ENCODE results near the gene BCAT1. TPM values are rescaled to one million over a fixed set of nuclear protein-coding genes. Genes with fewer than 3 reads are reported as not detected.
A peak's percentile ranks its signal among the peaks of the same experiment; 100 is the strongest.
"Not testable (repeated sequence)": the region's sequence is repeated elsewhere in the genome, so short reads cannot be mapped to it uniquely, and the experiment has no call there.

The BCAT1 gene
- total and polyA plus RNA-seq, 12 donors: 0.95 to 17.0 (median 2.7) TPM

- Histone ChIP-seq H3K36me3 (no peaks in the 10 kb centered on the region), H3K4me3 (no peak overlapping the region), H3K4me1 (peaks cover 0 to 38% (median 7%) of the 10 kb centered on the region in 9 donors), H3K27me3 (peaks cover 0 to 51% (median 31%) of the 10 kb centered on the region in 7 donors), H3K27ac (peak overlapping the region in 1 of 10 donors; percentile 78), H3K9me3 (no peaks in the 10 kb centered on the region)
- no peak for TF ChIP-seq CTCF (IDR thresholded peaks at IDR 0.05)
- intact Hi-C loops (cut with DNase I): no loop called here
- ATAC-seq (no peak), DNase-seq (no peak)
- WGBS, 2 donors: 93 to 94% methylated on average over 1 of the region's 1 CpG
These were observed 3.9 kb downstream of the BCAT1 start for GRCh38 chr12:24945039-24945438.

- ATAC-seq: no peak
- 95 to 99% methylated on average over 2 of the region's 2 CpGs for WGBS, 2 donors
These were observed 4.3 kb downstream of the BCAT1 start for GRCh38 chr12:24944601-24944975.

GRCh38 chr12:24943947-24944600 lies 4.8 kb downstream of the BCAT1 start:
- H3K27ac ChIP-seq: no peak overlapping the region
- DNase-seq (no peak), ATAC-seq (no peak)
- no peak overlapping the region for H3K4me3 ChIP-seq
- 78 to 81% methylated on average over 6 of the region's 6 CpGs for WGBS, 2 donors
- H3K36me3 ChIP-seq: no peaks in the 10 kb centered on the region
- intact Hi-C loops (cut with DNase I): no loop called here
- H3K27me3 ChIP-seq: peaks cover 0 to 49% (median 21%) of the 10 kb centered on the region in 7 donors
- no peaks in the 10 kb centered on the region for H3K9me3 ChIP-seq
- no peak for TF ChIP-seq CTCF (IDR thresholded peaks at IDR 0.05)
- H3K4me1 ChIP-seq: peaks cover 0 to 34% (median 7%) of the 10 kb centered on the region in 9 donors

More at GRCh38 chr12:24944601-24944975, 4.3 kb downstream of the BCAT1 start:
- DNase-seq: no peak
- no peaks in the 10 kb centered on the region for H3K9me3 ChIP-seq
- H3K4me1 ChIP-seq: peaks cover 0 to 38% (median 7%) of the 10 kb centered on the region in 9 donors
- no peak for TF ChIP-seq CTCF (IDR thresholded peaks at IDR 0.05)
- intact Hi-C loops (cut with DNase I): no loop called here
- no peaks in the 10 kb centered on the region for H3K36me3 ChIP-seq
- no peak overlapping the region for H3K4me3 ChIP-seq
- peaks cover 0 to 51% (median 26%) of the 10 kb centered on the region in 7 donors for H3K27me3 ChIP-seq
- no peak overlapping the region for H3K27ac ChIP-seq

GRCh38 chr12:24940157-24940556 lies 8.7 kb downstream of the BCAT1 start:
- 86 to 90% methylated on average over 2 of the region's 2 CpGs for WGBS, 2 donors
- intact Hi-C loops (cut with DNase I): no loop called here
- peaks cover 0 to 9% (median 0%) of the 10 kb centered on the region in 9 donors for H3K4me1 ChIP-seq
- no peaks in the 10 kb centered on the region for H3K36me3 ChIP-seq
- no peaks in the 10 kb centered on the region for H3K9me3 ChIP-seq
- H3K27me3 ChIP-seq: peaks cover 0 to 17% (median 0%) of the 10 kb centered on the region in 7 donors
- H3K4me3 ChIP-seq: no peak overlapping the region
- DNase-seq: no peak
- no peak for TF ChIP-seq CTCF (IDR thresholded peaks at IDR 0.05)
- ATAC-seq: no peak
- no peak overlapping the region for H3K27ac ChIP-seq

GRCh38 chr12:24939551-24939950 lies 9.3 kb downstream of the BCAT1 start:
- H3K36me3 ChIP-seq; ATAC-seq; H3K27ac ChIP-seq; DNase-seq; H3K4me1 ChIP-seq; H3K9me3 ChIP-seq; intact Hi-C loops (cut with DNase I); H3K4me3 ChIP-seq: not testable (repeated sequence)
- WGBS, 2 donors: 95 to 96% methylated on average over 6 of the region's 6 CpGs
- H3K27me3 ChIP-seq: peaks cover 0 to 17% (median 0%) of the 10 kb centered on the region in 7 donors

Measured in heart right ventricle (tissue), 16 donors.